Spleen (tissue), 7 donors: Measurements from ENCODE around the gene TMEM120B.

Experiments used
- CTCF ChIP-seq, 11 experiments: fragments of 200-600 bp in 7 of 11; fragments of 450-650 bp in 4 of 11; sonication (generic) in 4 of 11; IDR thresholded peaks in 8 of 11; conservative IDR thresholded peaks in 3 of 11; 1 replicate in 7 of 11; 2 replicates in 4 of 11; pipeline versions ENCODE4 v1.4.0 to v1.8.0; 2016 to 2021; ENCODE audit warnings: antibody characterized with exemption in 11 of 11, inconsistent platforms in 4 of 11, mild to moderate bottlenecking in 1 of 11
- POLR2AphosphoS5 ChIP-seq, 3 donors: sonication (generic); formaldehyde crosslinking; IDR thresholded peaks; one replicate each; pipeline ENCODE4 v1.5.1; 2017; ENCODE audit warnings: antibody characterized with exemption in 3 of 3
- donor health status: DM: no; HTN: no; CAD: no; lungs with moderate emphysema.
- donor health status: DM: no; HTN: no; CAD: no.
- donor health status: DM: no; HTN: no; CAD: no.

DNA sequence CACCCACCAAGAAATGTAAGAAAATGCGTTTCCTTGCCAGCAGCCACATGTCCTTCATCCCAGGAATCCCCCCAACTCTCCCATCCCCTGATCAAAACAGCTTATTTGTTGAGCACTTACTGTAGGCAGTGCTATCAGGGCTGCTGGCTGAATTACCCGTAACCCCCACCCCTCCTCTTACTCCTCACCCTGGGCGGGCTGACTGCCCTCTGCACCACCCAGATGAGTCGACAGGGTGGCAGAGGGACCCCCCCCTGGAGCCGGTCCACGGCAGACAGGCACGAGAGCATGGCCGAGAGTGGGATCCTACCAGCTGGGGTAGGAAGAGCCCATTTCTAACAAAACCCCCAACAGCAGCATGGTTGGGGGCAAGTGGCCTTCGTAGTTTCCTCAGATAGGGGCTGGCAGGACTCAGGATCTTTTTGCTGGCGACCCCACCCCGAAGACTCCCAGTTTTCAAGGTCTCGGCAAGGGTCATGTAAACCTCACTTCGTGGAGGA is 82.0 kb downstream of the TMEM120B start:
- TF ChIP-seq CTCF (IDR thresholded peaks at IDR 0.05 in 8 of 11, conservative IDR thresholded peaks at IDR 0.05 in 3 of 11) (no peak), POLR2AphosphoS5 (IDR thresholded peaks at IDR 0.05) (no peak)
